SK-N-SH (cell line): ENCODE data around the gene NKX2-3. TPM values are rescaled to one million over a fixed set of nuclear protein-coding genes. Genes with fewer than 3 reads are reported as not detected.

Experiments used
- CTCF ChIA-PET: fragments of 300-600, 350-600 bp; formaldehyde crosslinking; extraction: SDS; loops from one replicate; lab custom pipeline; 2021; lab: Yijun Ruan, JAX
- POLR2A ChIA-PET: fragments of 350-600 bp; sonication (Branson Sonifier 250); formaldehyde crosslinking; extraction: SDS; loops from one replicate; lab custom pipeline; 2020; ENCODE audit warnings: antibody characterized with exemption, inconsistent platforms; lab: Yijun Ruan, JAX
- DNase-seq: peaks from one replicate; pipeline ENCODE4 v3.0.0; 2012
- H2AFZ ChIP-seq: fragments of 200-600 bp; sonication (generic); 2 replicates; pipeline ENCODE4 v1.8.1; 2016; ENCODE audit warnings: antibody characterized with exemption, mild to moderate bottlenecking, low read depth
- H3F3A ChIP-seq: fragments of 200-600 bp; sonication (generic); replicated peaks from 2 replicates; pipeline ENCODE3; 2016; ENCODE audit warnings: antibody characterized with exemption, mild to moderate bottlenecking; ENCODE audit not compliant: insufficient read depth
- H3K27ac ChIP-seq, 2 experiments: fragments of 200-500 bp in 1 of 2; fragments of 200-600 bp in 1 of 2; sonication (Bioruptor generic) in 1 of 2; sonication (generic), shearing (Covaris generic) in 1 of 2; 2 replicates each; pipeline versions ENCODE4 v1.5.1 to v1.6.1; 2014 to 2016; ENCODE audit warnings: low read depth in 2 of 2, inconsistent platforms in 1 of 2, low read length in 1 of 2, mild to moderate bottlenecking in 1 of 2, mixed read lengths in 1 of 2
- H3K27me3 ChIP-seq: fragments of 200-600 bp; sonication (generic), shearing (Covaris generic); 2 replicates; pipeline ENCODE4 v1.6.1; 2016; ENCODE audit warnings: mixed run types; ENCODE audit not compliant: insufficient read depth
- H3K36me3 ChIP-seq, 2 experiments: fragments of 200-500 bp in 1 of 2; fragments of 200-600 bp in 1 of 2; sonication (Bioruptor generic) in 1 of 2; sonication (generic) in 1 of 2; replicated peaks in 1 of 2; 2 replicates each; pipeline versions ENCODE3 to v1.5.1; 2014 to 2016; ENCODE audit warnings: low read length in 1 of 2, mild to moderate bottlenecking in 1 of 2; ENCODE audit not compliant: insufficient read depth in 2 of 2, control insufficient read depth in 1 of 2
- H3K4me1 ChIP-seq, 2 experiments: fragments of 200-500 bp in 1 of 2; fragments of 200-600 bp in 1 of 2; sonication (Bioruptor generic) in 1 of 2; sonication (generic), shearing (Covaris generic) in 1 of 2; 2 replicates each; pipeline versions ENCODE4 v1.5.1 to v1.6.1; 2014 to 2016; ENCODE audit warnings: low read depth in 1 of 2, low read length in 1 of 2, mixed run types in 1 of 2; ENCODE audit not compliant: insufficient read depth in 2 of 2, control insufficient read depth in 1 of 2
- H3K4me2 ChIP-seq: fragments of 200-600 bp; sonication (generic), shearing (Covaris generic); 2 replicates; pipeline ENCODE4 v1.6.1; 2017; ENCODE audit warnings: mixed run types
- H3K4me3 ChIP-seq, 2 experiments: fragments of 200-500 bp in 1 of 2; fragments of 200-600 bp in 1 of 2; sonication (Bioruptor generic) in 1 of 2; sonication (generic), shearing (Covaris generic) in 1 of 2; 2 replicates each; pipeline versions ENCODE4 v1.5.1 to v1.8.1; 2014 to 2016; ENCODE audit warnings: low read depth in 2 of 2, inconsistent platforms in 1 of 2, low read length in 1 of 2, mild to moderate bottlenecking in 1 of 2, mixed read lengths in 1 of 2, moderate library complexity in 1 of 2
- H3K79me2 ChIP-seq: fragments of 200-600 bp; sonication (generic); 2 replicates; pipeline ENCODE4 v1.8.1; 2017; ENCODE audit warnings: mild to moderate bottlenecking; ENCODE audit not compliant: insufficient read depth
- H3K9ac ChIP-seq: fragments of 200-600 bp; sonication (generic); 2 replicates; pipeline ENCODE4 v1.6.1; 2017; ENCODE audit warnings: mixed run types
- H3K9me2 ChIP-seq: fragments of 200-600 bp; sonication (generic); 2 replicates; pipeline ENCODE4 v1.6.1; 2017; ENCODE audit warnings: mixed run types
- H3K9me3 ChIP-seq: fragments of 200-600 bp; sonication (generic); 2 replicates; pipeline ENCODE4 v1.6.1; 2017; ENCODE audit warnings: mixed run types, mild to moderate bottlenecking, moderate library complexity
- H4K20me1 ChIP-seq: fragments of 200-600 bp; sonication (generic); 2 replicates; pipeline ENCODE4 v1.6.1; 2017; ENCODE audit warnings: mild to moderate bottlenecking, mixed run types; ENCODE audit not compliant: insufficient read depth
- CHD2 ChIP-seq: fragments of 150-350 bp; IDR thresholded peaks from 2 replicates; pipeline ENCODE4 v1.6.1; 2018; ENCODE audit warnings: low read length; ENCODE audit not compliant: partially characterized antibody
- EP300 ChIP-seq, 2 experiments: IDR thresholded peaks; 2 replicates each; pipeline versions ENCODE4 v1.4.0 to v1.6.1; 2012; ENCODE audit warnings: borderline replicate concordance in 1 of 2, low read depth in 1 of 2, low read length in 1 of 2
- EZH2phosphoT487 ChIP-seq: fragments of 200-600 bp; sonication (generic); IDR thresholded peaks from 2 replicates; pipeline ENCODE4 v1.6.1; 2017; ENCODE audit warnings: low read depth, mixed run types, mild to moderate bottlenecking, antibody characterized with exemption, moderate library complexity, borderline replicate concordance
- FOXM1 ChIP-seq: IDR thresholded peaks from 2 replicates; pipeline ENCODE4 v1.4.0; 2012; ENCODE audit warnings: low read depth, mild to moderate bottlenecking
- JUND ChIP-seq: IDR thresholded peaks from 2 replicates; pipeline ENCODE4 v1.4.0; 2012
- NRF1 ChIP-seq: IDR thresholded peaks from 2 replicates; pipeline ENCODE4 v1.6.1; 2012; ENCODE audit warnings: low read depth, mild to moderate bottlenecking, low read length
- RXRA ChIP-seq: IDR thresholded peaks from 2 replicates; pipeline ENCODE4 v1.4.0; 2012; ENCODE audit warnings: low read depth, mild to moderate bottlenecking, borderline replicate concordance
- TAF1 ChIP-seq: IDR thresholded peaks from 2 replicates; pipeline ENCODE4 v1.6.1; 2012; ENCODE audit warnings: low read depth, mild to moderate bottlenecking, low read length, moderate library complexity, borderline replicate concordance
- WGBS: methylation state at CpG from one replicate; pipeline ENCODE4 v1.1.6; 2017; ENCODE audit warnings: low lambda C conversion rate; 5-methylcytosine and 5-hydroxymethylcytosine counted together
- polyA plus RNA-seq, 3 experiments: library from polyadenylated mRNA; depleted of rRNA; stranded (reverse); fragments of >200 nt; gene quantifications; 2 replicates each; pipeline ENCODE4 v1.2.3, GENCODE V29; 2012
- TF ChIP-seq, protein P1 (sequence below): fragments of 200-600 bp; sonication (generic); IDR thresholded peaks from 2 replicates; pipeline ENCODE4 v1.6.1; 2017; ENCODE audit warnings: antibody characterized with exemption, mild to moderate bottlenecking, moderate library complexity
- TF ChIP-seq, protein P2 (sequence below): IDR thresholded peaks from 2 replicates; pipeline ENCODE4 v1.4.0; 2012; ENCODE audit warnings: low read depth
- TF ChIP-seq, protein P3 (sequence below): IDR thresholded peaks from 2 replicates; pipeline ENCODE4 v1.6.1; 2012; ENCODE audit warnings: mild to moderate bottlenecking, low read depth, low read length, moderate library complexity

Gene NKX2-3
- polyA plus RNA-seq, 1 of the 3 experiments (the other 2 are of a cell fraction) = not detected

DNA sequence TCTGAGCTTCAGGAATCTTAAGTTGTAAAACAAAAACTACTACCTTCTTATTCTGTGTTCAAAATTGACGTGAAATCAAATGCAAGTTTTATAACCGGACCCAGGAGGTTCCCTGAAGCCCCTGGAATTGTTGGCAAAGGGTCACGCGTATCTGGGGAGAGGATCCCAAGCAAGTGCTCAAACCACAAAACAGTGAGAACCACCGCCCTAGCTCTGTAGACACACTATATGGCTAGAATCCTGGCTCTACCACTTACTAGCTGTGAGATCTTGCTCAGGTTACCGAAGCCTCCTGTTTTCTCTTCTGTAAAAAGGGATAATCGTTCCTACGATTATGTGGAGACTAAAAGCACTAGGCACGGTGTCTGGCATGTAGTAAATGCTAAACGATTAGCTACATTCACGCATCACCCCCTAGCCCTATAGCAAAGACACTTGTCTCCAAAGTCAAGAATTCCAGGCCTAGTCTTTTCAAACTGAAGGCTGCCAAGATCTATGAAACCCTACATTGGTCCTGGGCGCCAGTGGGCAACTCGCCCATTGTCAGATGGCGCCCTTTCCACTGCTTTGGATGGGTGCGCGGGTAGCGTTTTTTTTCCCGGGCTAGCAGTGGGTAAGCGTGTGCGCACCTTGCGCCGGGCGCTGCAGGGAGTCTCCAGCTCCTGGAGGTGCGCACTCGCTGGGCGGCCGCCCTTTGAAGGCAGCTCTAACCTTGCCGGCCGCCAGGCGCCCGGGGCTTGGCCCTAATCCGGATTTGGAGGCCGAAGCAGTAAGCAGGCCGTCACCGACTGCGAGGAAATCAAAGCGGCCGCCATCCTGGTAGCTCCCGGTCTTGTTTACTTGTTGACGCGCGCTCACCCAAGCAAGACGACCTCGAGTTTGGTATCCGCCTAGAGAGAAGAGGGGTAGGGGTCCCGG, 11.6 kb upstream of the NKX2-3 start (continued):
- TF ChIP-seq EP300 (IDR thresholded peaks at IDR 0.05; ENCODE audit: borderline replicate concordance in 1 of 2, low read depth in 1 of 2, low read length in 1 of 2) (no peak), FOXM1 (no peak)

DNA sequence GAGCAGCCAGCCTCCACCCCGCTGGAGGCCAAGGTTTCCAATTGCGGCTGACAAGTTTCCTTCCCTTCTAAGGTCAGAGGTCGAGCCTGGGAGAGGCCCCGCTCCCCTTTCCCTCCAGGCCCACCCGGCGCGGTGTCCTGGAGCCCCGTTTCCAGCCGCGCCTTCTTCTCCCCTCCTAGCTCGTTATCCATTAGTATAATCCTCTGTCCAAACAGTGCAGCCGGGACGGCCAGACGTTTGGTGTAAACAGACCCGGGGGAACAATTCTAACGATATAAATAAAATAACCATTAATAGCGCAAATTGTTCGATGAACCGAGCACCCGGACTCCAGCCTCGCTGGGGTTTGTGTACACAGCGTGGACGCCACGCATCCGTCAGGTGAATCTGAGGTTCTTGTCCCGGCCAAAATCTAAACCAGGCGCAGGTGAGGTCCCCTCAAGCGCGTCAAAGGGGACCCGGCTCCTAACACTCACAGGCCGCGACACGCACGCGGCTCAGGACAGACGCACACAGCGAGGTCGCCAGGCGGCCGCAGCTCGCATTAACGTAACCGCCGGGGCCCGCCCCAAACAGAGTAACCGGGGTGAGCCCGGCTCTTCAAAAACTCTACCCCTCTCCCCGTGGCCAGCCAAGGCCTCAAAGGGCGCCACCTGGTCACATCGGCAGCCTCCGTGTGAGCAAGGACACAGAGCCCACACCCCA, 10.8 kb upstream of the NKX2-3 start:
- no peak overlapping the region for H3K4me3 ChIP-seq
- no peak overlapping the region for H2AFZ ChIP-seq
- H3F3A ChIP-seq = peaks cover 3% of the 10 kb centered on the region
- no peaks in the 10 kb centered on the region for H3K9me2 ChIP-seq
- no peak overlapping the region for H3K27ac ChIP-seq
- no peaks in the 10 kb centered on the region for H3K79me2 ChIP-seq
- H3K27me3 ChIP-seq = peaks cover 93% of the 10 kb centered on the region
- TF ChIP-seq RXRA (no peak), EZH2phosphoT487 (peak; percentile 90; the same call in 1 of the 2 replicates)
- TF ChIP-seq, protein P1, sequence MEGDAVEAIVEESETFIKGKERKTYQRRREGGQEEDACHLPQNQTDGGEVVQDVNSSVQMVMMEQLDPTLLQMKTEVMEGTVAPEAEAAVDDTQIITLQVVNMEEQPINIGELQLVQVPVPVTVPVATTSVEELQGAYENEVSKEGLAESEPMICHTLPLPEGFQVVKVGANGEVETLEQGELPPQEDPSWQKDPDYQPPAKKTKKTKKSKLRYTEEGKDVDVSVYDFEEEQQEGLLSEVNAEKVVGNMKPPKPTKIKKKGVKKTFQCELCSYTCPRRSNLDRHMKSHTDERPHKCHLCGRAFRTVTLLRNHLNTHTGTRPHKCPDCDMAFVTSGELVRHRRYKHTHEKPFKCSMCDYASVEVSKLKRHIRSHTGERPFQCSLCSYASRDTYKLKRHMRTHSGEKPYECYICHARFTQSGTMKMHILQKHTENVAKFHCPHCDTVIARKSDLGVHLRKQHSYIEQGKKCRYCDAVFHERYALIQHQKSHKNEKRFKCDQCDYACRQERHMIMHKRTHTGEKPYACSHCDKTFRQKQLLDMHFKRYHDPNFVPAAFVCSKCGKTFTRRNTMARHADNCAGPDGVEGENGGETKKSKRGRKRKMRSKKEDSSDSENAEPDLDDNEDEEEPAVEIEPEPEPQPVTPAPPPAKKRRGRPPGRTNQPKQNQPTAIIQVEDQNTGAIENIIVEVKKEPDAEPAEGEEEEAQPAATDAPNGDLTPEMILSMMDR = no peak
- TF ChIP-seq, all 33 proteins: peak for 1
- peak; percentile 22 for DNase-seq
- Histone ChIP-seq H3K36me3 (no peaks in the 10 kb centered on the region), H3K4me1 (no peaks in the 10 kb centered on the region; a peak in 1 of 4 replicates), H4K20me1 (no peaks in the 10 kb centered on the region), H3K4me2 (no peak overlapping the region), H3K9ac (no peak overlapping the region), H3K9me3 (no peaks in the 10 kb centered on the region)
- ChIA-PET CTCF (interaction anchor here (0.9 to 1.2 kb wide), 2 partner anchors 13 to 86 kb away, joined by 3 read pairs; no protein-coding TSS in a partner anchor), POLR2A (no interaction called here)
- WGBS = 23% methylated on average over 25 of the region's 51 CpGs

DNA sequence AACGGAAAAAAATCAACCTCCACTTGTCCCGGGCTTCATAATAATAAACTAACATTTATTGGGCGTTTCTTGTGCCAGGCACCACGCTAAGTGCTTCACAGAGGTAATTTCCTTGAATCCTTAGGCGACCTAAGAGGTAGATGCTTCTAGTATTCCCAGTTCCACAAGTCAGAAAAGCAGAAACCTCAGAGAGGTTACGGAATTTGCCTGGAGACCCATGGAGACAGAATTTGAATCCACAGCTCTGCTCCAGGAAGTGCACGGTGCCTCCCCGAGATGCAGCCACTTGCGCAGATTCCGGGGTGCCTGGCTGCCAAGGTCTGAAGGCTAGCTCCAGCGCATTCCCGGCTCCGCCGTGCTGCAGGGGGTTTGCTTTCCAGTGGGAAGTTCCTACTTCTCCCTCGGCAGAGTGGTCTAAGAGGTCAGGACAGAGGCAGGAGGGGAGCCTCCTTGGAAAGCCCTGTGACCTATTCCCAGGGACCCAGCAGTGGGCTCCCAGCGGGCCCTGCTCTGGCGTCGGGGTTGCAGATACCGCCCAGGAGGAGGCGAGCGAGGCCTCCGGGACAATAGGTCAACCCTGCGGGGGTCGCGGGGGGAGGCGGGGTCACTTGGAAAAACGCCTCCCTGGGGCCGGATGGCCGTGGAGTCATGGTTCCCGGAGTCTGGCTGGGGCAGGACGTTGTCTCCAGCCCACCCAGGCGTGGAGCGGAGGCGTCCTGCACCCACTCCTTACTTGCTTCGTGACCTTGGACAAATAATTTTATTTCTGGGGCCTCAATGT, 10.1 kb upstream of the NKX2-3 start:
- Histone ChIP-seq H3K9me2 (no peaks in the 10 kb centered on the region), H3K9me3 (no peaks in the 10 kb centered on the region), H3K36me3 (no peaks in the 10 kb centered on the region), H3K9ac (no peak overlapping the region), H4K20me1 (no peaks in the 10 kb centered on the region), H3K79me2 (no peaks in the 10 kb centered on the region), H2AFZ (no peak overlapping the region), H3K4me3 (no peak overlapping the region), H3F3A (peaks cover 3% of the 10 kb centered on the region), H3K27ac (no peak overlapping the region), H3K27me3 (peaks cover 95% of the 10 kb centered on the region), H3K4me1 (no peaks in the 10 kb centered on the region; a peak in 1 of 4 replicates), H3K4me2 (no peak overlapping the region)
- DNase-seq = peak; percentile 36
- CTCF ChIA-PET = interaction anchor here (0.9 to 1.0 kb wide), 2 partner anchors 12 to 89 kb away, joined by 3 read pairs; no protein-coding TSS in a partner anchor
- POLR2A ChIA-PET = no interaction called here
- TF ChIP-seq, protein P2, sequence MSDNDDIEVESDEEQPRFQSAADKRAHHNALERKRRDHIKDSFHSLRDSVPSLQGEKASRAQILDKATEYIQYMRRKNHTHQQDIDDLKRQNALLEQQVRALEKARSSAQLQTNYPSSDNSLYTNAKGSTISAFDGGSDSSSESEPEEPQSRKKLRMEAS = no peak
- TF ChIP-seq TAF1 (no peak), CHD2 (no peak), NRF1 (no peak), JUND (no peak)
- TF ChIP-seq, protein P3, sequence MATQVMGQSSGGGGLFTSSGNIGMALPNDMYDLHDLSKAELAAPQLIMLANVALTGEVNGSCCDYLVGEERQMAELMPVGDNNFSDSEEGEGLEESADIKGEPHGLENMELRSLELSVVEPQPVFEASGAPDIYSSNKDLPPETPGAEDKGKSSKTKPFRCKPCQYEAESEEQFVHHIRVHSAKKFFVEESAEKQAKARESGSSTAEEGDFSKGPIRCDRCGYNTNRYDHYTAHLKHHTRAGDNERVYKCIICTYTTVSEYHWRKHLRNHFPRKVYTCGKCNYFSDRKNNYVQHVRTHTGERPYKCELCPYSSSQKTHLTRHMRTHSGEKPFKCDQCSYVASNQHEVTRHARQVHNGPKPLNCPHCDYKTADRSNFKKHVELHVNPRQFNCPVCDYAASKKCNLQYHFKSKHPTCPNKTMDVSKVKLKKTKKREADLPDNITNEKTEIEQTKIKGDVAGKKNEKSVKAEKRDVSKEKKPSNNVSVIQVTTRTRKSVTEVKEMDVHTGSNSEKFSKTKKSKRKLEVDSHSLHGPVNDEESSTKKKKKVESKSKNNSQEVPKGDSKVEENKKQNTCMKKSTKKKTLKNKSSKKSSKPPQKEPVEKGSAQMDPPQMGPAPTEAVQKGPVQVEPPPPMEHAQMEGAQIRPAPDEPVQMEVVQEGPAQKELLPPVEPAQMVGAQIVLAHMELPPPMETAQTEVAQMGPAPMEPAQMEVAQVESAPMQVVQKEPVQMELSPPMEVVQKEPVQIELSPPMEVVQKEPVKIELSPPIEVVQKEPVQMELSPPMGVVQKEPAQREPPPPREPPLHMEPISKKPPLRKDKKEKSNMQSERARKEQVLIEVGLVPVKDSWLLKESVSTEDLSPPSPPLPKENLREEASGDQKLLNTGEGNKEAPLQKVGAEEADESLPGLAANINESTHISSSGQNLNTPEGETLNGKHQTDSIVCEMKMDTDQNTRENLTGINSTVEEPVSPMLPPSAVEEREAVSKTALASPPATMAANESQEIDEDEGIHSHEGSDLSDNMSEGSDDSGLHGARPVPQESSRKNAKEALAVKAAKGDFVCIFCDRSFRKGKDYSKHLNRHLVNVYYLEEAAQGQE = no peak
- WGBS = 25% methylated on average over 16 of the region's 35 CpGs
